Activated CD8-positive, alpha-beta T cell treated with anti-CD3 and anti-CD28 coated beads for 36 hours (primary cell): ENCODE data around the gene GATA2. TPM values are rescaled to one million over a fixed set of nuclear protein-coding genes. Genes with fewer than 3 reads are reported as not detected.

ENCODE experiments used
- ATAC-seq: fragments of 200-7000 bp; cut with Tn5 transposase; one replicate; pipeline ENCODE4 v1.10.0; 2021; ENCODE audit warnings: mild to moderate bottlenecking, moderate library complexity
- CTCF ChIA-PET: fragments of 350-600 bp; sonication (Branson Sonifier 250); formaldehyde crosslinking; loops from one replicate; lab custom pipeline; 2021; ENCODE audit warnings: antibody characterized with exemption; lab: Charles Lee
- POLR2A ChIA-PET: fragments of 350-600 bp; sonication (Branson Sonifier 250); formaldehyde crosslinking; loops from one replicate; lab custom pipeline; 2021; ENCODE audit warnings: antibody characterized with exemption; lab: Charles Lee
- DNase-seq: peaks from one replicate; pipeline ENCODE4 v3.0.0-alpha.2; 2020
- H3K27ac Mint-ChIP-seq: one replicate; pipeline ENCODE4 v1.8.0; 2021; ENCODE audit warnings: mild to moderate bottlenecking, mixed read lengths
- H3K27me3 Mint-ChIP-seq: one replicate; pipeline ENCODE4 v1.8.0; 2021; ENCODE audit warnings: mixed read lengths
- H3K36me3 Mint-ChIP-seq: one replicate; pipeline ENCODE4 v1.8.0; 2021; ENCODE audit warnings: low read depth, mixed read lengths
- H3K4me1 Mint-ChIP-seq: one replicate; pipeline ENCODE4 v1.8.0; 2021; ENCODE audit warnings: low read depth, mixed read lengths
- H3K4me3 Mint-ChIP-seq: one replicate; pipeline ENCODE4 v1.8.0; 2021; ENCODE audit warnings: mild to moderate bottlenecking, moderate library complexity, mixed read lengths
- H3K9me3 Mint-ChIP-seq: one replicate; pipeline ENCODE4 v1.8.0; 2021; ENCODE audit warnings: mixed read lengths
- CTCF ChIP-seq: fragments of 200-600 bp; IDR thresholded peaks from one replicate; pipeline ENCODE4 v1.8.0; 2022; ENCODE audit warnings: antibody characterized with exemption, mild to moderate bottlenecking
- intact Hi-C: fragments of 100-400 bp; cut with micrococcal nuclease; formaldehyde crosslinking; loops from one replicate; pipeline ENCODE4 v1.10.0; 2022
- total RNA-seq, 2 experiments: library from RNA; stranded (reverse); gene quantifications; one replicate each; pipeline ENCODE4 v1.2.3, GENCODE V29; 2021

Gene GATA2
- total RNA-seq, 2 experiments from 2014 or later, result not detected

DNA sequence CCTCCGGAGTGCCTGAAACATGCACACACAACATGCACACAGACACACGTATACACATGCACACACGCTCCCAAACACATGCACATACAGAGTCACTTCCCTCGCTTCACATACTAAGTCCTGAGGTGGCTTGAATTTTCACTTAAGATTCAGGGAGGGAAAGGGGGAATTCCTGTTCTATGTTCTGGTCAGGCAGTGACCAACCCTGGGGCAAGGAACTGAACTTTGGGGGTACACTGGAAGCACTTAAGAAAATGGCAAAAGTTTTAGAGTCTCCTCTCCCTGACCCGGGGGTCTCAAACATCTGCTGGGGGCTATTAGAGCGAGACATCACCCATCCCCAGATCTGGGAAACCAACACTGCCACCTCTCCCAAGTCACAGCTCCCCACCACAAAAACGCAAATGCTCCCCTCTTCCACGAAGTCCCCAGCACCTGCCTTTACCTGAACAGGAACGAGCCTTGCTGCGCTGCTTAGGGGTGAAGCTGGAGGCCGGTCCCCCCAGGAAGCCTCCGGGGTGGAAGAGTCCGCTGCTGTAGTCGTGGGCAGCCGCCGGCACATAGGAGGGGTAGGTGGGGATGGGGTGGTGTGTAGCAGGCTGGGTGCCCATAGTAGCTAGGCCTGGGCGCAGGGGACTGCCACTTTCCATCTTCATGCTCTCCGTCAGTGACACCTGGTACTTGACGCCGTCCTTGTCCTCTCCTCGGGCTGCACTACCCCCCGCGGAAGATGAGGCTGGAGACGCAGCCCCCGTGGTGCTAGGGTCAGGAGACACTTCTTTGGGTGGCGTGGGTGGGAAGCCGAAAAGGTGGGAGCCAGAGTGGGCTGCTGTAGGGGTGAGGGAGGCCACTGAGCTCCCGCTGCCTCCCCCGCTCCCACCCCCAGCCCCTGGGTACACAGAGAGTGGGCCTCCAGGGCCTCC is 7.5 kb downstream of the GATA2 start:
- H3K36me3 Mint-ChIP-seq, result no peaks in the 10 kb centered on the region
- DNase-seq (no peak), ATAC-seq (no peak)
- no peaks in the 10 kb centered on the region for H3K9me3 Mint-ChIP-seq
- no peak overlapping the region for H3K27ac Mint-ChIP-seq
- no peak overlapping the region for H3K4me3 Mint-ChIP-seq
- ChIA-PET CTCF (no interaction called here), POLR2A (interaction anchor here (1.0 kb wide), 1 partner anchor 62 kb away, joined by 3 read pairs; no protein-coding TSS in a partner anchor)
- H3K27me3 Mint-ChIP-seq, result peaks cover 70% of the 10 kb centered on the region
- no peak for TF ChIP-seq CTCF
- H3K4me1 Mint-ChIP-seq, result peaks cover 34% of the 10 kb centered on the region
- intact Hi-C loops, result no loop called here

DNA sequence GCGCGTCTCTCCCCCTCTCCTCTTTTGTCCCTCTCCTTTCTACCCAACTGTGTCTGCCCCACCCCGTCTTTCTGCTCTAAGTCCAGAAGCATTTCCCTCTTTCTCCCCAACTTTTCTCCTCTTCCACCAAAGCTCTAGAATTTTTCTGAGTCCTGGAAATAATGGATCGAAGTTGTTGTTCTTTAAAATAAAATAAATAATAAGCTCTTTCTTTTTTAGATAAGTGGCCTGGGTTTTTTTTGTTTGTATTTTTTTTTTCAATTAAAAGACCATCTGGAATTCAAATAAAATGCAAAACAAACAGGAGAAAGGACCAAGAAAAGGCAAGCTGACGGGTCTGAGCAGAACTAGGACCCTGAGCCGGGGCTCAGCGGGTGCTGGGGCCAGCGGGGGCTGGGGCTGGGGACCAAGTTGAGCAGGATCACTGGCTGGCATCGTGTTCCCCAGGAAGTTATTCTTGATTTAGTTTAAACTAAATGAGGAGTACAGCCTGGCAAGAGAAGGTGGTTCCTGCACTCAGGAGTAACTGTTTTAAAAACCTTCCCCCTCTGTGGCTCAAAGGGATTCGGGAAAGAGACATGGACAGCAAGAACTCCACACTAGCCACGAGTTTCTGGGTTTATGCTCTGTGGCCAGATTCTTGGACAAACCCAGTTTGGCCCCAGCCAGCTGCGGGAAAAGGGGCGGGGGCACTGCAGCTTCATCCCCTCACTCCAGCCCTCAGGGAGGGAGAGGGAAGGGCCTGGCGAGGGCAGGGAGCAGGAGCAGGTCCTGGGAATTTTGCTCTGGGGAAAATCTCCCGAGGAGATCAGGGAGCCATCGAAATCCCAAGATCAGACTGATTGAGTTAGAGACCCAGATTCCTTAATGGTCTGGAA is 8.4 kb downstream of the GATA2 start:
- Mint-ChIP-seq H3K36me3 (no peaks in the 10 kb centered on the region), H3K27ac (no peak overlapping the region), H3K9me3 (no peaks in the 10 kb centered on the region), H3K4me3 (no peak overlapping the region), H3K4me1 (peaks cover 30% of the 10 kb centered on the region), H3K27me3 (peaks cover 64% of the 10 kb centered on the region)
- DNase-seq (no peak), ATAC-seq (no peak)
- no peak for TF ChIP-seq CTCF
- ChIA-PET CTCF (interaction anchor here (0.7 to 1.4 kb wide), 5 partner anchors 9 to 124 kb away, joined by 3 to 5 read pairs (median 4); no protein-coding TSS in a partner anchor), POLR2A (interaction anchor here (1.0 kb wide), 1 partner anchor 61 kb away, joined by 3 read pairs; no protein-coding TSS in a partner anchor)
- intact Hi-C loops, result no loop called here

GRCh38 chr3:128483657-128484403 is 9.2 kb downstream of the GATA2 start:
- intact Hi-C loops, result no loop called here
- CTCF ChIA-PET, result interaction anchor here (0.7 to 1.4 kb wide), 8 partner anchors 8 to 124 kb away, joined by 3 to 5 read pairs (median 4); no protein-coding TSS in a partner anchor
- POLR2A ChIA-PET, result interaction anchor here (1.0 to 1.5 kb wide), 2 partner anchors 14 to 49 kb away, joined by 3 read pairs; no protein-coding TSS in a partner anchor

More at GRCh38 chr3:128483657-128484403, 9.2 kb downstream of the GATA2 start:
- Mint-ChIP-seq H3K4me1 (peaks cover 28% of the 10 kb centered on the region), H3K36me3 (no peaks in the 10 kb centered on the region), H3K9me3 (no peaks in the 10 kb centered on the region), H3K4me3 (no peak overlapping the region), H3K27ac (no peak overlapping the region), H3K27me3 (peaks cover 62% of the 10 kb centered on the region)
- DNase-seq (no peak), ATAC-seq (no peak)
- no peak for TF ChIP-seq CTCF
